Measurements from ENCODE around the gene TSC22D4.

DNA sequence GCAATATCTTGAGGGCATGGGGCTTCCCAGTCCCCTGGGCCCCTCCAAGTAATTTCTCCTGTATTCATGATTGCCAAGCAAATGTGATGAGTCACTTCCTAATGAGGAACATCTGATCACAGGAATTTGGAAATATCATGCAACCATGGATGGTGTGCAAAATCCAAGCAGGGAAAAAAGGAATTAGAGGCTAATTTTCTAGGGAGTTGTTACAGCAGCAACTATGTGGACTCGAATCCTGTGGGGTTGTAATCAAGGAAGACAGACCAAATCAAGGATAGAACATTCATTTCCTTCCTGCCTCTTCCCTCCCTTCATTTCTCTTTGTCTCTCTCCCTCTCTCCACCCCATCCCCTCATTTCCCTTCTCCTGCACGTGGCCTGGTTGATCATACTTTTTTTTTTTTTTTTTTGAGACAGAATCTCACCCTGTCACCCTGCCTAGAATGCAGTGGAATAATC, 36.1 kb upstream of the TSC22D4 start:
- TF ChIP-seq CTCF (conservative IDR thresholded peaks at IDR 0.05; ENCODE audit: low read depth in 2 of 2) (no peak), ZNF114 (CRISPR knock-in tag; IDR thresholded peaks at IDR 0.05) (no peak), EZH2 (IDR thresholded peaks at IDR 0.05; ENCODE audit: low read depth, unreplicated experiment) (no peak), ZNF331 (CRISPR knock-in tag; IDR thresholded peaks at IDR 0.05; ENCODE audit: low read depth) (no peak), POLR2AphosphoS5 (IDR thresholded peaks at IDR 0.05; ENCODE audit: low read depth) (no peak), EZH2phosphoT487 (IDR thresholded peaks at IDR 0.05; ENCODE audit: unreplicated experiment) (no peak), NANOG (IDR thresholded peaks at IDR 0.05; ENCODE audit: borderline replicate concordance) (no peak), JUNB (IDR thresholded peaks at IDR 0.05; ENCODE audit: unreplicated experiment) (no peak), ETS1 (IDR thresholded peaks at IDR 0.05) (no peak), CREB1 (CRISPR knock-in tag; IDR thresholded peaks at IDR 0.05; ENCODE audit: low read depth) (no peak), STAT1 (IDR thresholded peaks at IDR 0.05; ENCODE audit: unreplicated experiment) (no peak)
- TF ChIP-seq, protein P1, sequence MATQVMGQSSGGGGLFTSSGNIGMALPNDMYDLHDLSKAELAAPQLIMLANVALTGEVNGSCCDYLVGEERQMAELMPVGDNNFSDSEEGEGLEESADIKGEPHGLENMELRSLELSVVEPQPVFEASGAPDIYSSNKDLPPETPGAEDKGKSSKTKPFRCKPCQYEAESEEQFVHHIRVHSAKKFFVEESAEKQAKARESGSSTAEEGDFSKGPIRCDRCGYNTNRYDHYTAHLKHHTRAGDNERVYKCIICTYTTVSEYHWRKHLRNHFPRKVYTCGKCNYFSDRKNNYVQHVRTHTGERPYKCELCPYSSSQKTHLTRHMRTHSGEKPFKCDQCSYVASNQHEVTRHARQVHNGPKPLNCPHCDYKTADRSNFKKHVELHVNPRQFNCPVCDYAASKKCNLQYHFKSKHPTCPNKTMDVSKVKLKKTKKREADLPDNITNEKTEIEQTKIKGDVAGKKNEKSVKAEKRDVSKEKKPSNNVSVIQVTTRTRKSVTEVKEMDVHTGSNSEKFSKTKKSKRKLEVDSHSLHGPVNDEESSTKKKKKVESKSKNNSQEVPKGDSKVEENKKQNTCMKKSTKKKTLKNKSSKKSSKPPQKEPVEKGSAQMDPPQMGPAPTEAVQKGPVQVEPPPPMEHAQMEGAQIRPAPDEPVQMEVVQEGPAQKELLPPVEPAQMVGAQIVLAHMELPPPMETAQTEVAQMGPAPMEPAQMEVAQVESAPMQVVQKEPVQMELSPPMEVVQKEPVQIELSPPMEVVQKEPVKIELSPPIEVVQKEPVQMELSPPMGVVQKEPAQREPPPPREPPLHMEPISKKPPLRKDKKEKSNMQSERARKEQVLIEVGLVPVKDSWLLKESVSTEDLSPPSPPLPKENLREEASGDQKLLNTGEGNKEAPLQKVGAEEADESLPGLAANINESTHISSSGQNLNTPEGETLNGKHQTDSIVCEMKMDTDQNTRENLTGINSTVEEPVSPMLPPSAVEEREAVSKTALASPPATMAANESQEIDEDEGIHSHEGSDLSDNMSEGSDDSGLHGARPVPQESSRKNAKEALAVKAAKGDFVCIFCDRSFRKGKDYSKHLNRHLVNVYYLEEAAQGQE (IDR thresholded peaks at IDR 0.05; ENCODE audit: unreplicated experiment) = no peak
